Urinary bladder (tissue), 4 donors: ENCODE measurements around the gene PTCD1. TPM values are rescaled to one million over a fixed set of nuclear protein-coding genes. Genes with fewer than 3 reads are reported as not detected.
"Not testable (repeated sequence)": the region's sequence is repeated elsewhere in the genome, so short reads cannot be mapped to it uniquely, and the experiment has no call there.

Experiments used
- DNase-seq: peaks from one replicate; pipeline ENCODE4 v3.0.0-alpha.2; 2015; ENCODE audit errors: extremely low spot score
- H3K27ac ChIP-seq: one replicate; pipeline ENCODE4 v1.5.1; 2013; ENCODE audit warnings: low read depth, mild to moderate bottlenecking, moderate library complexity
- H3K36me3 ChIP-seq: one replicate; pipeline ENCODE4 v1.6.1; 2013; ENCODE audit warnings: mild to moderate bottlenecking, moderate library complexity; ENCODE audit not compliant: insufficient read depth
- H3K4me1 ChIP-seq: one replicate; pipeline ENCODE4 v1.6.1; 2013; ENCODE audit warnings: mild to moderate bottlenecking, moderate library complexity; ENCODE audit not compliant: insufficient read depth
- H3K4me3 ChIP-seq: one replicate; pipeline ENCODE4 v1.5.1; 2013; ENCODE audit warnings: low read depth, low read length
- WGBS: extraction: QIAGEN DNeasy Blood & Tissue Kit; methylation state at CpG from one replicate; pipeline ENCODE4 v1.1.7; 2013; 5-methylcytosine and 5-hydroxymethylcytosine counted together
- polyA plus RNA-seq: library from polyadenylated mRNA; stranded (reverse); fragments of 200-250 nt; gene quantifications from one replicate; pipeline ENCODE4 v1.2.3, GENCODE V29; 2013
- total RNA-seq: library from RNA; depleted of rRNA; stranded (reverse); fragments of >200 nt; gene quantifications from one replicate; pipeline ENCODE4 v1.2.3, GENCODE V29; 2014
- donor health status: healthy with polysubstance abuse.
- donor health status: healthy.

The PTCD1 gene
- total and polyA plus RNA-seq, 2 donors: 4.3 to 5.8 TPM

DNA sequence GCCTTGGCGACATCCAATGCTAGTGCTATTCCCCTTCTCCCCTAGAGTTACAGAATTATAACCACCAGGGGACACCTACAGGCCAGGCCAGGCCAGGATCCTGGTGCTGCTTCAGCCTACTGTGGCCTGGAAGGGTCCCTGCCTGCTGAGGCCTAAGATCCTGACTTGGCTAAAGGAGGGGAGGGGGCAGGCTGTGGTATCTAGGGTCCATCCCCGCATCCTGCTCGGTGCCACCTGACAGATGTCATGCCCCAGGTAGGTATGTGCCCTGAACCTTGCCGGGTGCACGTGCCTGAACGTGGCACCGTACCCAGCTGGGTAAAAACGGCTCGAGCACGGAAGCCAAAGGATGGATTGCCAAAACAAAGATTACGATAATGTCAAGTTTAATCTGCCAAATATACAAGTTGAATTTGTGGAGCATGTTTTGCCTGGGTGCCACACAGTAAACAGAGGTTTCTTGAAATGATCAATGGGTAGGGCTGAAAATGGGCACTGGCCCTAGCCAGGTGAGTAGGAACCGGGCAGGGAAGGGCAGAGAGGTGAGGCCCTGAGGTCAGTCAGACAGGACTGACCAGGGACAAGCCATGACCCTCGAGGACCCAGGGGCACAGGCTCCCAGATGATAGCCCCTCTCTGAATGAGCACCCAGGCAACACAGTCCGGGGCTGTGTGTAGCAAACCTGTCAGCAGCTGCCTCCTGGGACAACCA, 42.8 kb downstream of the PTCD1 start:
- Histone ChIP-seq H3K36me3 (peaks cover 3% of the 10 kb centered on the region), H3K27ac (no peak overlapping the region)
- 85% methylated on average over 14 of the region's 14 CpGs for WGBS

DNA sequence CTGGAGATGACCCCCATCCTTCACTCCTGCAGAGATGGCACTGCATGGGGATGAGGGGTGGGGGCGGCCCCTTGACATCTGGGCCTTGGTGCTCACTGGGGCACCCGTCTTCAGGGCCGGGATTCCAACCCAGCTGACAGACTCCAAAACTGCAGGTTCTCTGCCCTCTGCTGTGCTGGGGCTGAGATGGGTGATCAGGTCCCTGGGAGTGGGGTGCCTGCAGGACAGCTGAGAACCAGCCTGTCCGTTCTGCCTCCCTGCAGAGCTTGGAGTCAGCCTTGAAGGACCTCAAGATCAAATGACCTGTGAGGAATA, 44.5 kb downstream of the PTCD1 start:
- Histone ChIP-seq H3K4me3 (no peak overlapping the region), H3K27ac (no peak overlapping the region), H3K36me3 (no peaks in the 10 kb centered on the region), H3K4me1 (no peaks in the 10 kb centered on the region)
- no peak for DNase-seq
- 86% methylated on average over 4 of the region's 4 CpGs for WGBS

More for the DNA sequence above, 42.8 kb downstream of the PTCD1 start:
- DNase-seq: no peak
- Histone ChIP-seq H3K4me1 (no peaks in the 10 kb centered on the region), H3K4me3 (no peak overlapping the region)

DNA sequence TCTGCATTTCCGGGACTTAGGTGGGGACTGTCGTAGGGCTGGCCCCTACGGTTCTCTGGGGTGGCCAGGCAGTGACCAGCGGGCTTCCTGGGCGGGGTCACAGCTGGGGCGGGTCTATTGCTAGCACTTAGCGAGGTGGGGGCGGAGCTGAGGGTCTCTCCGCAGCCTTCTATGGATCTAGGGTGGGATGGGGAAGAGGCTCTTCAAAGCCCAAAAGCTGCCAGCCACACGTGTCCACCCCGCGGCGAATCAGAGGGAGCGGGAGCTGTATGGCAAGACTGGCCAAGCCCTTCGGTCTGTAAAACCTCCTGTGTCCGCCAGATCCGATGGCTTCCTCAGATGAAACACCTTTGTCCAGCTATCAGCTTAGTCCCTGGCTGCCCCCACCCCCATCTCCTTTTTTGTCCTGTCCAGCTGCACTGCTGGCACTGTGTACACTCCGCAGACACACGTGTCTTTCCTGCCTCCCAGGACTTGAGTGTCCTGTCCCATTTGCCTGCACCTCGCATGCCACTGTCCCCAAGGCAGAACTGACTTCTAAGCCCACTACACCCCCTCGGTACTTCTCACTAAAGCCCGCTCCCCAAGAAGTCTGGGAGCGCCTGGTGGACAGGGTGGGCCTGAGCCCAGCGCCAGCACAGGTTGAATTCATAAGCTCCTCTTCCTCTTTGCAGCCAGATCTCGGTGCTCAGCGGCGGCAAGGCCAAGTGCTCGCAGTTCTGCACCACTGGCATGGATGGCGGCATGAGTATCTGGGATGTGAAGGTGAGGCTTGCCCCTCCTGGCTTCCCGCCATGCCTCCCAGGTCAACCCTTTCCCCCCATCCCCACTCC, 45.0 kb downstream of the PTCD1 start:
- H3K4me3 ChIP-seq: peak overlapping the region; percentile 41
- H3K4me1 ChIP-seq: no peaks in the 10 kb centered on the region
- DNase-seq: no peak
- WGBS: 35% methylated on average over 30 of the region's 30 CpGs
- peak overlapping the region; percentile 47 for H3K27ac ChIP-seq
- H3K36me3 ChIP-seq: no peaks in the 10 kb centered on the region

DNA sequence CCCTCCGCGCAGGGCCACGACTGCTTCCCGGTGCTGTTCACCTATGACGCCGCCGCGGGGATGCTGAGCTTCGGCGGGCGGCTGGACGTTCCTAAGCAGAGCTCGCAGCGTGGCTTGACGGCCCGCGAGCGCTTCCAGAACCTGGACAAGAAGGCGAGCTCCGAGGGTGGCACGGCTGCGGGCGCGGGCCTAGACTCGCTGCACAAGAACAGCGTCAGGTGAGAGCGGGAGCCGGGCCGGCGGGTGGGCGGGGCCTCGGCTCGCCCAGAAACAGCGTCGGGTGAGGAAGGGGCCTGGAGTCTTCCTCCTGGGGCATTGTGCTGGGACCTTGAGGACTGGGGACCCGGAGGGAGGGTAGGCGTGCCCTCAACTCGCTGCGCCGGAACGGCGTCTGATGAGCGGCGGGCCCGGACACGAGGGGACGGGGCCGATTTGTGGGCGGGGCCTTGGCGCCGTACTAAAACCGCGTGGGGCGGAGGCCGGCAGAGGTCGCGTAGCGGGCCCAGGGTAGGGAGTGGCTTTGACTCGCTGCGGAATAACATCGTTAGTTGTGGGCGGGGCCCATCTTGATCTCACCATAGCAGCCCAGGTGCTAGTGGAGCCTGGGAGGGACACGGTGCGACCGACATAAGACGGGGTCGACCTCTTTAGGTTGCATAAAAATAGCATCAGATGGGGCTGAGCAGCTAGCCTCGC, 45.8 kb downstream of the PTCD1 start:
- DNase-seq: no peak
- Histone ChIP-seq H3K27ac (peak overlapping the region; percentile 47), H3K4me3 (peak overlapping the region; percentile 41), H3K4me1 (no peaks in the 10 kb centered on the region), H3K36me3 (no peaks in the 10 kb centered on the region)
- 5% methylated on average over 68 of the region's 68 CpGs for WGBS

DNA sequence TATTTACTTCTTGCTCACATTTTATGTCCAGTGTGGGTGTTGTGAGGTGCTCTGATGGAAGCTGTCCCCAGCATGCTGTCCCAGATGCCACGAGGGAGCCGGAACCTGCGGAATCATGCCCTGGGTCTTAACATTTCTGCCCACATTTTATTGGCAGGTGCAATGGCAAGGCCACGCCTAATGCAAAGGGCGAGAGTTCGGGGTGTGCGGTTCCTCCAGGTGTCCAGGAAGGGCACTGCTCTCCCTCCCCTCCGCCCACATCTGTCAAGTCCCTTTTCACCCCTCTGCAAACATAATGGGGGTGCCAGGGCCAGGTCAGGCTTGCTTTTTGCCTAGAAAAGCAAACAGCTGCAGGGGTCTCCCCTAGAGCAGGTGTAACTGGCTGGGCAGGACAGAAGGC, 46.6 kb downstream of the PTCD1 start:
- no peaks in the 10 kb centered on the region for H3K36me3 ChIP-seq
- WGBS: 83% methylated on average over 8 of the region's 8 CpGs
- no peaks in the 10 kb centered on the region for H3K4me1 ChIP-seq
- H3K4me3 ChIP-seq: no peak overlapping the region
- no peak overlapping the region for H3K27ac ChIP-seq
- DNase-seq: no peak

DNA sequence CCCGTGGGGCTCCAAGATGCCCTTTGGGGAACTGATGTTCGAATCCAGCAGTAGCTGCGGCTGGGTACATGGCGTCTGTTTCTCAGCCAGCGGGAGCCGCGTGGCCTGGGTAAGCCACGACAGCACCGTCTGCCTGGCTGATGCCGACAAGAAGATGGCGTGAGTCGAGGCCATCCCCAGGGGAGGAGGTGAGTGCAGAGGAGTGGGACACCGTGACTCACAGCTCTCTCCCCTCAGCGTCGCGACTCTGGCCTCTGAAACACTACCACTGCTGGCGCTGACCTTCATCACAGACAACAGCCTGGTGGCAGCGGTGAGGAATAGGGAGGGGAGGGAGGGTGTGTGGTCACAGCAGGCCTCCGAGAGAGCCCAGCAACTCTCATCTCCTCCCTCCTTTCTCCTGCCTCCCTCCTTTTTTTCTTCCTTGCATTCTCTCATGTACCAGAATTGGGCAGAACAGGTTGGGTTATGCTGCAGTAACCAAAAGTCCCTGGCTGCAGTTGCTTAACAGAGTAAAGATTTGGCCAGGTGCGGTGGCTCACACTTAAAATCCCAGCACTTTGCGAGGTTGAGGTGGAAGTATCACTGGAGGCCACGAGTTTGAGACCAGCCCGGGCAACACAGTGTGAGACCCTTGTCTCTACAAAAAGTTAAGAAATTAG, 47.5 kb downstream of the PTCD1 start:
- Histone ChIP-seq H3K27ac (no peak overlapping the region), H3K36me3 (no peaks in the 10 kb centered on the region), H3K4me1 (no peaks in the 10 kb centered on the region), H3K4me3 (no peak overlapping the region)
- WGBS: 92% methylated on average over 23 of the region's 23 CpGs
- DNase-seq: no peak

DNA sequence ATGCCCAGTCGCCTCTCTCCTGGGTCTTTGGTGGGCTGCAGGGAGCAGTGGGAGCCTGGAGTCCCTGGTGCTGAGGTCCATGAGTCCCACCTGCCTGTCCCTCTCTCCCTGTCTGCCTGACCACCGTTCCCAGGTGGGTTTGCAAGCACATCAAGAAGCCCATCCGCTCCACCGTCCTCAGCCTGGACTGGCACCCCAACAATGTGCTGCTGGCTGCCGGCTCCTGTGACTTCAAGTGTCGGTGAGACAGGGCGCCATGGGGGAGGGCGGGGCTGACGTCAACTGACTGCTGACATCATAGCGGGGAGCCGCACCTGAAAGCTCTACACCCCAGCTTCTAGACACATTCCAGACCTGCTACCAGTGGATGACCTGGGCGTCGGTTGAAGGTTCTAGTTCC, 48.8 kb downstream of the PTCD1 start:
- no peak overlapping the region for H3K27ac ChIP-seq

DNA sequence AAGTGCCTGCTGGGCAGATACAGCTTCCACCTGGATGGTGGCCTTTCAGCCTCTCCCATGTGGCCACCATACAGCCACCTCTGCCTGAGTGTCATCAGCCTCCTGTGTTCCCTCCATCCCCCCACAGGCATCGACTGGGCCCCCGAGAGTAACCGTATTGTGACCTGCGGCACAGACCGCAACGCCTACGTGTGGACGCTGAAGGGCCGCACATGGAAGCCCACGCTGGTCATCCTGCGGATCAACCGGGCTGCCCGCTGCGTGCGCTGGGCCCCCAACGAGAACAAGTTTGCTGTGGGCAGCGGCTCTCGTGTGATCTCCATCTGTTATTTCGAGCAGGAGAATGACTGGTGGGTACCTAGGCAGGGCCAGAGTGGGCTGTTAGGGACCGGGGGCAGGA, 50.7 kb downstream of the PTCD1 start:
- no peak overlapping the region for H3K27ac ChIP-seq
- no peak for DNase-seq
- WGBS: 94% methylated on average over 20 of the region's 20 CpGs
- peaks cover 2% of the 10 kb centered on the region for H3K36me3 ChIP-seq
- H3K4me1 ChIP-seq: no peaks in the 10 kb centered on the region
- no peak overlapping the region for H3K4me3 ChIP-seq

More for the DNA sequence above, 48.8 kb downstream of the PTCD1 start:
- no peak overlapping the region for H3K4me3 ChIP-seq
- H3K36me3 ChIP-seq: peaks cover 2% of the 10 kb centered on the region
- H3K4me1 ChIP-seq: no peaks in the 10 kb centered on the region
- 91% methylated on average over 13 of the region's 13 CpGs for WGBS
- DNase-seq: no peak

DNA sequence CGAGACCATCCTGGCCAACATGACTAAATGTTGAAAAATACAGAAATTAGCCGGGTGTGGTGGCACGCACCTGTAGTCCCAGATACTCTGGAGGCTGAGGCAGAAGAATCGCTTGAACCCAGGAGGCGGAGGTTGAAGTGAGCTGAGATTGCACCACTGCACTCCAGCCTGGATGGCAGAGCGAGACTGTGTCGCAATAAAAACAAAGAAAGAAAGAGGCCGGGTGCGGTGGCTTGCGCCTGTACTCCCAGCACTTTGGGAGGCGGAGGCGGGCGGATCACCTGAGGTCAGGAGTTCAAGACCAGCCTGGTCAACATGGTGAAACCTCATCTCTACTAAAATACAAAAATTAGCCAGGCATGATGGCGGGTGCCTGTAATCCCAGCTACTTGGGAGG, 51.4 kb downstream of the PTCD1 start:
- not testable (repeated sequence) for H3K4me3 ChIP-seq, H3K27ac ChIP-seq, H3K36me3 ChIP-seq, DNase-seq, H3K4me1 ChIP-seq
- 97% methylated on average over 14 of the region's 14 CpGs for WGBS

DNA sequence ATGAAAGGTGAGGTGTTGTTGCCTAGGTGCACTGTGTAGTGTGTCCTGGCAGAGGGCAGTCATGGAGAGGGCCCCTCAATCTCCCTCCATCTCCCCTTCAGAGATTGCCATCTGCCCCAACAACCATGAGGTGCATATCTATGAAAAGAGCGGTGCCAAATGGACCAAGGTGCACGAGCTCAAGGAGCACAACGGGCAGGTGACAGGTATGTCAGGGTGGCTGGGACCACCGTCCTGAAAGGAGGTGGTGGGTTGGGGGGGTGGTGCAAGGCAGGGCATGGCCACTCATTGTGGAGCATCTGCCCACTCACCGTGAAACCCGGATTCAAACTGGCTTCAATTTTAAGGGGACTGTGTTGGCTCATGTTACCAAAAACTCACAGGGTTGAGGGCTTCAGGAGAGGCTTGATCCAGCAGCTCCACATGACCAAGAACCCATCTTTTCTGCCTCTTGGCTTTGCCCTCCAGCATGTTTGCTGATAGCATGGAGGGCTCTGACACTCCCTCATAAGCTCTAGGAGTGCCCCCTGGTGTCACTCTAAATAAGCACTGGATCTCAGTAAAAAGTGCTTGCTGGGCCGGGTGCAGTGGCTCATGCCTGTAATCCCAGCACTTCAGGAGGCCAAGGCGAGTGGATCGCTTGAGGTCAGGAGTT, 51.9 kb downstream of the PTCD1 start:
- DNase-seq: no peak
- Histone ChIP-seq H3K4me1 (no peaks in the 10 kb centered on the region), H3K36me3 (peaks cover 2% of the 10 kb centered on the region), H3K4me3 (no peak overlapping the region), H3K27ac (no peak overlapping the region)
- 87% methylated on average over 9 of the region's 9 CpGs for WGBS

DNA sequence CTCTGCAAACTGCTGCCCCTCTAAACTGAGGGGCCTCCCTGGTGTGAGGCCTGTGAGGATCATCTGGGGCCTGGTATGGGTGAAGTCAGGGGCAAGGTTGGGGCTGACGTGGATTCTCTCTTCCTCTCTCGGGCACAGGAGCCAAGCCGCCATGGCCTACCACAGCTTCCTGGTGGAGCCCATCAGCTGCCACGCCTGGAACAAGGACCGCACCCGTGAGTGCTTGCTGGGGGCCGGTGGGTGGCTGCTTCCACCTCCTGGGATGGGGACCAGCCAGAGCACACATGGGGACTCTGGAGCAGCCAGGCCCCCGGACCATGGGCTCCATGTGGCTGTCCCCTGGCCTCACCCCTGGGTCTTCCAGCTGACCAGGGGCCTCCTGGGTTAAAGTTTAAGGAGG, 53.0 kb downstream of the PTCD1 start:
- WGBS: 84% methylated on average over 8 of the region's 8 CpGs
- peaks cover 2% of the 10 kb centered on the region for H3K36me3 ChIP-seq
- no peak overlapping the region for H3K4me3 ChIP-seq
- H3K4me1 ChIP-seq: no peaks in the 10 kb centered on the region
- no peak for DNase-seq
- no peak overlapping the region for H3K27ac ChIP-seq

DNA sequence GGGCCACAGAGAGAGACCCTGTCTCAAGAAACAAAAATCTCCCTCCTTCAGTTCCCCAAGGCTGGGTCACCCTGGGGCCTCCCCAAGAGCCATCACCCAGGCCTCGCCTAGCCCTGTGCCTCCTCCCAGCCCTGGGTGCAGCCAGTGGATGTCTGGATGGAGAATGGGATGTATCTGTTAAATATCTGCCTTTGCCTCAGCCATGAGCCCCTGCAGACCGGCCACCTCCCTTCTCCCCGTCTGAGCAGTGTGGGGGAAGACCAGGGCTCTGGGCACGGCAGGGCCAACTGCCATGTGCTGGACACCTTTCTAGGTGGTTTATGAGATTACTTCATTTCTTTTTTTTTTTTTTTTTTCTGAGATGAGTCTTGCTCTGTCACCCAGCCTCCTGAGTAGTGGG, 54.1 kb downstream of the PTCD1 start:
- 83% methylated on average over 4 of the region's 4 CpGs for WGBS
- H3K4me1 ChIP-seq: peaks cover 3% of the 10 kb centered on the region
- H3K36me3 ChIP-seq: peaks cover 2% of the 10 kb centered on the region
- no peak overlapping the region for H3K4me3 ChIP-seq
- DNase-seq: no peak
- no peak overlapping the region for H3K27ac ChIP-seq

DNA sequence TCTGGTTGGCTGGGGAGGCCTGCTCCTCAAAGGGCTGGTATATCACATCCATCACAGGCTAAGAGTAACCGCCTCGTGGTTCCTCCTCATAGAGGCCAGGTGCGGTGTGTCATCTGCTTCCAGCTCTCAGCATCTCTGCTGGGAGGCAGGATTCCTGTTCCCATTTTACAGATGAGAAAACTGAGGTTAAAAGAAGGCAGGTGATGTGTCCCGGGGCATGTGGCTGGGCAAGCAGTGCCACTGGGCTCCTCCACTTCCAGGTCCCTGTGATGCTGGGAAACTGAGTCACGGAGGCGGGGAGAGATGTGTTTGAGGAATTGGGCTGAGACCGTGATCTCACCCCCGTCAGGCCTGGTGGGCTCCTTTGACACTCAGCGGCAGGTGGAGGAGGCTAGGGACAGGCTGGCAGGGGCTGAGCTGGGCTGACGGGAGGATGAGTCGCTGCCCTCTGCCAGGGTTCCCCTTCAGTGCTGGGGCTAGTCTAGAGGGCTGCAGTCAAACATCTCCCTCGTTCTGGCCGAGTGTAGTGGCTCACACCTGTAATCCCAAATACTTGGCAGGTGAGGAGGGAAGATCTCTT, 54.7 kb downstream of the PTCD1 start:
- H3K36me3 ChIP-seq: peaks cover 2% of the 10 kb centered on the region
- H3K27ac ChIP-seq: no peak overlapping the region
- H3K4me1 ChIP-seq: peaks cover 3% of the 10 kb centered on the region
- no peak for DNase-seq
- WGBS: 90% methylated on average over 13 of the region's 13 CpGs
- H3K4me3 ChIP-seq: no peak overlapping the region
